Activated T-helper 1 cell treated with anti-CD3 and anti-CD28 coated beads, Interleukin-12 subunit alpha, Interleukin-12 subunit beta, Interleukin-2, Interleukin-4 antibody, amounts not matched to agents 30 ng/mL and 10 ng/mL and 1 ng/mL, durations not matched to agents 14 hours and 24 hours and 36 hours (primary cell): ENCODE measurements around the gene COQ4. TPM values are rescaled to one million over a fixed set of nuclear protein-coding genes. Genes with fewer than 3 reads are reported as not detected.

Experiments
- DNase-seq: peaks from one replicate; pipeline ENCODE4 v3.0.0; 2021; ENCODE audit warnings: low spot score
- H3K27ac Mint-ChIP-seq: one replicate; pipeline ENCODE4 v1.8.0; 2021; ENCODE audit warnings: mild to moderate bottlenecking, mixed read lengths
- H3K27me3 Mint-ChIP-seq: one replicate; pipeline ENCODE4 v1.8.0; 2022; ENCODE audit warnings: mild to moderate bottlenecking, moderate library complexity, mixed read lengths; ENCODE audit not compliant: insufficient read depth
- H3K36me3 Mint-ChIP-seq: one replicate; pipeline ENCODE4 v1.8.0; 2021; ENCODE audit warnings: low read depth, mixed read lengths
- H3K4me1 Mint-ChIP-seq: one replicate; pipeline ENCODE4 v1.8.0; 2021; ENCODE audit warnings: low read depth, mixed read lengths
- H3K4me3 Mint-ChIP-seq: one replicate; pipeline ENCODE4 v1.8.0; 2021; ENCODE audit warnings: mild to moderate bottlenecking, moderate library complexity, mixed read lengths
- H3K9me3 Mint-ChIP-seq: one replicate; pipeline ENCODE4 v1.8.0; 2021; ENCODE audit warnings: mixed read lengths
- intact Hi-C: fragments of 100-400 bp; cut with micrococcal nuclease; formaldehyde crosslinking; loops from one replicate; pipeline ENCODE4 v1.15.1; 2024
- total RNA-seq: library from RNA; stranded (reverse); gene quantifications from 2 replicates; pipeline ENCODE4 v1.2.3, GENCODE V29; 2022

COQ4 gene
- total RNA-seq, 1 donor from 2014 or later, result 59.0 TPM

DNA sequence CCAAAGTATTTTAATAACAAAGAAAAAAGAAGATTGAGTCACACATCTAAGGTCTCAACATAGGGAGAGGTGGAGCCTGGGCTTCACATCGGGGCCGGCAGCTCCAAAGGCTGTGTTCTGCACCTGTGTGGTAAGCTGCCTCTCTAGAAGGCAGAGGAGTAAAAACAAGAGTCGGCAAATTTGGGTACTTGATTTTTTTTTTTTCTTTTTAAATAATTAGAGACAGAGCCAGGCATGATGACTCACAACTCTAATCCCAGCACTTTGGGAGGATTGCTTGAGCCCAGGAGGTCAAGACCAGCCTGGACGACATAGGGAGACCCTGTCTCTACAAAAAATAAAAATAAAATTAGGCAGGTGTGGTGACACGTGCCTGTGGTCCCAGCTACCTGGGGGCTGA lies 53.2 kb downstream of the COQ4 start:
- intact Hi-C loops, result no loop called here
- no peak for DNase-seq
- Mint-ChIP-seq H3K36me3 (peaks cover 22% of the 10 kb centered on the region), H3K4me3 (no peak overlapping the region), H3K4me1 (peaks cover 23% of the 10 kb centered on the region), H3K27ac (no peak overlapping the region), H3K27me3 (no peaks in the 10 kb centered on the region), H3K9me3 (no peaks in the 10 kb centered on the region)

DNA sequence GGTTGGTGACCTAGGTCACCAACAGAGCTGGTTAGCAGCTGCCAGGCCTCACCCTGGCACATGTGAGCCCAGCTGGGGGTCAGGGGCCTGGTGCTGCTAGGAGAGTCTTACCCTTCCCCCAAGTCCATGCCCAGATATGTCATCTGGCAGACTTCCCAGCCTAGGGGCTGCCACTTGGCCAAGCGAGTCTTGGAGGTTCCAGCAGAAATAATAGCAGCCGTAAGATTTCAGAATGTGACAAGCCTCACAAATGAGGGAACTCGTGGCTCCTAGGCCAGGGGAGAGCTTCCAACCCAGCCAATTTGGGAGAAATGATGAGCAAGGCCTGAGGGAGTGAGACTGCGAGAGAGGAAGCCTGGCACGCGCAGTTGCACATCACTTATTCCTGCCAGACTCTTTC lies 59.6 kb downstream of the COQ4 start:
- no peak overlapping the region for H3K4me3 Mint-ChIP-seq
- H3K27me3 Mint-ChIP-seq, result no peaks in the 10 kb centered on the region
- H3K9me3 Mint-ChIP-seq, result no peaks in the 10 kb centered on the region
- intact Hi-C loops, result no loop called here
- no peak for DNase-seq
- H3K27ac Mint-ChIP-seq, result no peak overlapping the region
- H3K4me1 Mint-ChIP-seq, result no peaks in the 10 kb centered on the region
- peaks cover 11% of the 10 kb centered on the region for H3K36me3 Mint-ChIP-seq

- Mint-ChIP-seq H3K36me3 (peaks cover 11% of the 10 kb centered on the region), H3K9me3 (no peaks in the 10 kb centered on the region), H3K27me3 (no peaks in the 10 kb centered on the region), H3K4me3 (no peak overlapping the region), H3K27ac (no peak overlapping the region), H3K4me1 (no peaks in the 10 kb centered on the region)
- intact Hi-C loops, result no loop called here
- DNase-seq, result no peak
Observed at GRCh38 chr9:128383007-128383753, 60.5 kb downstream of the COQ4 start.

Other genes starting within 250 kb of the COQ4 start
- 87.7 and 89.2 TPM in 2 replicates for gene PTGES2, start 195.1 kb upstream of the COQ4 start, total RNA-seq
- not detected in 2 replicates for gene LCN2, start 173.4 kb upstream of the COQ4 start, total RNA-seq
- 97.3 and 106 TPM in 2 replicates for gene BBLN, start 162.6 kb upstream of the COQ4 start, total RNA-seq
- gene CIZ1, start 131.3 kb upstream of the COQ4 start, total RNA-seq, result 154 and 158 TPM in 2 replicates
- 1.4 and 1.8 TPM in 2 replicates for gene DNM1, start 119.5 kb upstream of the COQ4 start, total RNA-seq
- 52.3 and 53.0 TPM in 2 replicates for gene GOLGA2, start 46.8 kb upstream of the COQ4 start, total RNA-seq
- gene SWI5, start 46.6 kb upstream of the COQ4 start, total RNA-seq, result 10.4 and 13.3 TPM in 2 replicates
- 41.8 and 44.0 TPM in 2 replicates for gene TRUB2, start 392 bp upstream of the COQ4 start, total RNA-seq
- gene SLC27A4, start 17.7 kb downstream of the COQ4 start, total RNA-seq, result 41.8 and 43.2 TPM in 2 replicates
- 81.6 and 82.6 TPM in 2 replicates for gene URM1, start 48.5 kb downstream of the COQ4 start, total RNA-seq
- gene CERCAM, start 98.0 kb downstream of the COQ4 start, total RNA-seq, result 0.86 and 1.6 TPM in 2 replicates
- gene ODF2, start 133.2 kb downstream of the COQ4 start, total RNA-seq, result 55.6 and 57.6 TPM in 2 replicates
- gene GLE1, start 181.9 kb downstream of the COQ4 start, total RNA-seq, result 51.4 and 52.0 TPM in 2 replicates
- gene SPTAN1, start 229.7 kb downstream of the COQ4 start, total RNA-seq, result 298 and 304 TPM in 2 replicates